Esophagus muscularis mucosa (tissue), 4 donors: ENCODE results near the gene HPS4.

ENCODE experiments used
- CTCF ChIP-seq, 3 experiments: fragments of 200-600 bp in 2 of 3; fragments of 450-650 bp in 1 of 3; sonication (generic) in 2 of 3; IDR thresholded peaks; one replicate each; pipeline ENCODE4 v1.5.1; 2017 to 2019; ENCODE audit warnings: antibody characterized with exemption in 3 of 3, mild to moderate bottlenecking in 2 of 3, moderate library complexity in 1 of 3
- EP300 ChIP-seq: sonication (generic); formaldehyde crosslinking; IDR thresholded peaks from one replicate; pipeline ENCODE4 v1.6.1; 2017; ENCODE audit warnings: antibody characterized with exemption
- POLR2A ChIP-seq: fragments of 450-650 bp; IDR thresholded peaks from one replicate; pipeline ENCODE4 v1.6.1; 2017; ENCODE audit warnings: antibody characterized with exemption, moderate library complexity, mild to moderate bottlenecking, low read depth

- TF ChIP-seq CTCF (IDR thresholded peaks at IDR 0.05) (no peak), POLR2A (no peak), EP300 (no peak)
These were observed 46.6 kb downstream of the HPS4 start for GRCh38 chr22:26436903-26437515.
